NCI-H146 treated with DMSO at 0.1 percent for 48 hours (cell line): ENCODE data around the gene IL21R.
"Not testable (repeated sequence)": the region's sequence is repeated elsewhere in the genome, so short reads cannot be mapped to it uniquely, and the experiment has no call there.

Experiments used
- DNase-seq: peaks from one replicate; lab custom pipeline; 2025; ENCODE audit not compliant: unreplicated experiment; lab: John Stamatoyannopoulos, UW

The IL21R gene

GRCh38 chr16:27374804-27375425 is 27.1 kb upstream of the IL21R start:
- peak; percentile 27 for DNase-seq

GRCh38 chr16:27377666-27378485 is 24.1 kb upstream of the IL21R start:
- no peak for DNase-seq

GRCh38 chr16:27378871-27379481 is 23.0 kb upstream of the IL21R start:
- no peak for DNase-seq

GRCh38 chr16:27379919-27380318 is 22.1 kb upstream of the IL21R start:
- no peak for DNase-seq

GRCh38 chr16:27381236-27381635 is 20.7 kb upstream of the IL21R start:
- no peak for DNase-seq

GRCh38 chr16:27381974-27382855 is 19.8 kb upstream of the IL21R start:
- no peak for DNase-seq

GRCh38 chr16:27383556-27384243 is 18.3 kb upstream of the IL21R start:
- DNase-seq, result no peak

- DNase-seq, result no peak
Observed at GRCh38 chr16:27384425-27384824, 17.5 kb upstream of the IL21R start.

- no peak for DNase-seq
Observed at GRCh38 chr16:27385398-27385797, 16.6 kb upstream of the IL21R start.

GRCh38 chr16:27386674-27387073 is 15.3 kb upstream of the IL21R start:
- no peak for DNase-seq

- no peak for DNase-seq
Observed at GRCh38 chr16:27387724-27388123, 14.2 kb upstream of the IL21R start.

GRCh38 chr16:27389272-27389961 is 12.6 kb upstream of the IL21R start:
- no peak for DNase-seq

GRCh38 chr16:27390151-27390550 is 11.8 kb upstream of the IL21R start:
- no peak for DNase-seq

- no peak for DNase-seq
Observed at GRCh38 chr16:27392671-27393070, 9.3 kb upstream of the IL21R start.

- DNase-seq, result no peak
Observed at GRCh38 chr16:27394516-27394915, 7.5 kb upstream of the IL21R start.

GRCh38 chr16:27398341-27398893 is 3.6 kb upstream of the IL21R start:
- DNase-seq, result not testable (repeated sequence)

GRCh38 chr16:27398894-27399853 is 2.8 kb upstream of the IL21R start:
- DNase-seq, result no peak

- no peak for DNase-seq
Observed at GRCh38 chr16:27399969-27400368, 2.0 kb upstream of the IL21R start.
